H1 (cell line): Measurements from ENCODE around the gene ZNF425.

Experiments used
- CBX5 ChIP-seq: fragments of 300-800, 300-1000 bp; sonication (generic); IDR thresholded peaks from 2 replicates; pipeline ENCODE4 v1.7.1; 2016; ENCODE audit warnings: antibody characterized with exemption, low read length, low read depth
- CTCF ChIP-seq, 3 experiments: IDR thresholded peaks; 1 replicate in 2 of 3; 2 replicates in 1 of 3; pipeline versions ENCODE4 v1.5.1 to v1.6.1; 2011; ENCODE audit warnings: low read length in 3 of 3, mild to moderate bottlenecking in 3 of 3, inconsistent platforms in 2 of 3, low read depth in 1 of 3, moderate library complexity in 1 of 3; ENCODE audit not compliant: insufficient read depth in 1 of 3; ENCODE audit errors: control extremely low read depth in 1 of 3
- EZH2 ChIP-seq: fragments of 200-600 bp; sonication (generic); IDR thresholded peaks from 2 replicates; pipeline ENCODE4 v1.7.1; 2012; ENCODE audit warnings: low read depth, mild to moderate bottlenecking, moderate library complexity, low read length, inconsistent platforms; ENCODE audit not compliant: severe bottlenecking
- RAD21 ChIP-seq, 2 experiments: IDR thresholded peaks in 1 of 2; conservative IDR thresholded peaks in 1 of 2; 2 replicates each; pipeline ENCODE4 v1.6.1; 2011; ENCODE audit warnings: low read depth in 2 of 2, low read length in 2 of 2, improper control_type of control experiment in 1 of 2, inconsistent platforms in 1 of 2, mild to moderate bottlenecking in 1 of 2, moderate library complexity in 1 of 2
- RNF2 ChIP-seq: fragments of 200-900, 300-1000 bp; sonication (generic); IDR thresholded peaks from 2 replicates; pipeline ENCODE4 v1.7.1; 2016; ENCODE audit warnings: borderline replicate concordance, low read depth, mild to moderate bottlenecking, antibody characterized with exemption, low read length; ENCODE audit not compliant: poor library complexity, severe bottlenecking; ENCODE audit errors: missing control alignments
- SIN3A ChIP-seq, 2 experiments: IDR thresholded peaks in 1 of 2; conservative IDR thresholded peaks in 1 of 2; 2 replicates each; pipeline ENCODE4 v1.6.1; 2011 to 2012; ENCODE audit warnings: low read length in 2 of 2, improper control_type of control experiment in 1 of 2, low read depth in 1 of 2, mild to moderate bottlenecking in 1 of 2
- TBP ChIP-seq: IDR thresholded peaks from 2 replicates; pipeline ENCODE4 v1.6.1; 2011; ENCODE audit warnings: low read depth, low read length, improper control_type of control experiment
- YY1 ChIP-seq: IDR thresholded peaks from 2 replicates; pipeline ENCODE4 v1.6.1; 2011; ENCODE audit warnings: low read depth, mild to moderate bottlenecking, low read length

DNA sequence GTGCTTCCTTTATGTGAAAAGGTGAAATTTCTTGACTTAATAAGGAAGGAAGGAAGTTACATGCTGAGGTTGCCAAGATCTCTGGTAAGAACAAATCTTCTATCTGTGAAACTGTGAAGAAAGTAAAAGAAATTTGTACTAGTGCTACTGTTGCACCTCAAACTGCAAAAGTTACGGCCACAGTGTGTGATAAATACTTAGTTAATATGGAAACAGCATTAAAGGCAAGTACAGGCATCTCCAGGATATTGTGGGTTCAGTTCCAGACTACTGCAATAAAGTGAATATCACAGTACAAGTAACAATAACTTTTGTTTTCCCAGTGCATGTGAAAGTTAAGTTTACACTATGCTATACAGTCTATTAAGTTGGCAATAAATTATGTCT is 46.4 kb upstream of the ZNF425 start:
- TF ChIP-seq CTCF (IDR thresholded peaks at IDR 0.05; ENCODE audit: control extremely low read depth in 1 of 3, insufficient read depth in 1 of 3, low read depth in 1 of 3, low read length in 3 of 3), result no peak
- no peak for TF ChIP-seq EZH2
- no peak for TF ChIP-seq TBP
- TF ChIP-seq RNF2, result no peak
- TF ChIP-seq YY1, result no peak
- no peak for TF ChIP-seq CBX5
- no peak for TF ChIP-seq RAD21 (IDR thresholded peaks at IDR 0.05 in 1 of 2, conservative IDR thresholded peaks at IDR 0.05 in 1 of 2; ENCODE audit: low read depth in 2 of 2, low read length in 2 of 2)
- TF ChIP-seq SIN3A (conservative IDR thresholded peaks at IDR 0.05 in 1 of 2, IDR thresholded peaks at IDR 0.05 in 1 of 2; ENCODE audit: low read depth in 1 of 2, low read length in 2 of 2), result no peak
